IMR-90 (cell line): ENCODE results near the gene HEPHL1. TPM values are rescaled to one million over a fixed set of nuclear protein-coding genes. Genes with fewer than 3 reads are reported as not detected.

ENCODE experiments used
- ATAC-seq: fragments of 200-7000 bp; cut with Tn5 transposase; 2 replicates; pipeline ENCODE4 v1.9.1; 2020; ENCODE audit warnings: low read depth, mild to moderate bottlenecking, moderate library complexity
- BruUV-seq: library from RNA; stranded (reverse); fragments of 400-500 nt; replicated peaks from 2 replicates; lab custom pipeline; 2021; lab: Mats Ljungman, UMichigan
- CTCF ChIA-PET: fragments of 300-600 bp; formaldehyde crosslinking; extraction: SDS; loops from one replicate; lab custom pipeline; 2021; ENCODE audit warnings: antibody characterized with exemption; lab: Yijun Ruan, JAX
- POLR2A ChIA-PET: fragments of 300-600 bp; sonication (Branson Sonifier 250); formaldehyde crosslinking; loops from one replicate; lab custom pipeline; 2022; ENCODE audit warnings: antibody characterized with exemption; ENCODE audit not compliant: unreplicated experiment; lab: Charles Lee
- DNase-seq: peaks from one replicate; pipeline ENCODE4 v3.0.0; 2013
- H2AFZ ChIP-seq: replicated peaks from 2 replicates; pipeline ENCODE3; 2013; ENCODE audit warnings: low read length, mild to moderate bottlenecking; ENCODE audit not compliant: poor library complexity
- H2AK5ac ChIP-seq: 2 replicates; pipeline ENCODE4 v1.6.1; 2013; ENCODE audit warnings: low read depth, low read length, inconsistent platforms
- H2AK9ac ChIP-seq: replicated peaks from 2 replicates; pipeline ENCODE3; 2013; ENCODE audit warnings: mild to moderate bottlenecking, low read depth, low read length, moderate library complexity; ENCODE audit not compliant: poor library complexity
- H2BK120ac ChIP-seq: 2 replicates; pipeline ENCODE4 v1.6.1; 2013; ENCODE audit warnings: low read depth, low read length, inconsistent platforms
- H2BK15ac ChIP-seq: 3 replicates; pipeline ENCODE4 v1.6.1; 2013; ENCODE audit warnings: low read depth, low read length, inconsistent platforms
- H2BK20ac ChIP-seq: 2 replicates; pipeline ENCODE4 v1.6.1; 2013; ENCODE audit warnings: low read depth, mild to moderate bottlenecking, inconsistent platforms, low read length, moderate library complexity
- H2BK5ac ChIP-seq: 2 replicates; pipeline ENCODE4 v1.6.1; 2013; ENCODE audit warnings: mild to moderate bottlenecking, low read depth, low read length, inconsistent platforms; ENCODE audit not compliant: poor library complexity, severe bottlenecking
- H3K14ac ChIP-seq: replicated peaks from 2 replicates; pipeline ENCODE4 v1.6.1; 2013; ENCODE audit warnings: low read depth, low read length, inconsistent platforms
- H3K18ac ChIP-seq: 2 replicates; pipeline ENCODE4 v1.6.1; 2013; ENCODE audit warnings: low read depth, low read length, control low read depth
- H3K23ac ChIP-seq: 2 replicates; pipeline ENCODE4 v1.6.1; 2013; ENCODE audit warnings: low read depth, low read length, inconsistent platforms
- H3K27ac ChIP-seq: 2 replicates; pipeline ENCODE4 v1.5.1; 2013; ENCODE audit warnings: mild to moderate bottlenecking, control low read depth, low read length; ENCODE audit not compliant: insufficient read depth
- H3K27me3 ChIP-seq: 2 replicates; pipeline ENCODE4 v1.6.1; 2013; ENCODE audit warnings: low read length; ENCODE audit not compliant: control insufficient read depth, insufficient read depth
- H3K36me3 ChIP-seq: 2 replicates; pipeline ENCODE4 v1.6.1; 2013; ENCODE audit warnings: low read length, mixed read lengths; ENCODE audit not compliant: control insufficient read depth, insufficient read depth
- H3K4ac ChIP-seq: 2 replicates; pipeline ENCODE4 v1.6.1; 2013; ENCODE audit warnings: low read depth, low read length, inconsistent platforms
- H3K4me1 ChIP-seq: 2 replicates; pipeline ENCODE4 v1.6.1; 2013; ENCODE audit warnings: low read length, mixed read lengths; ENCODE audit not compliant: control insufficient read depth, insufficient read depth
- H3K4me2 ChIP-seq: 2 replicates; pipeline ENCODE4 v1.6.1; 2013; ENCODE audit warnings: low read depth, mild to moderate bottlenecking, control low read depth, low read length, moderate library complexity
- H3K4me3 ChIP-seq: 2 replicates; pipeline ENCODE4 v1.5.1; 2013; ENCODE audit warnings: low read depth, mild to moderate bottlenecking, control low read depth, low read length, moderate library complexity; ENCODE audit not compliant: insufficient read depth
- H3K56ac ChIP-seq: 2 replicates; pipeline ENCODE4 v1.6.1; 2013; ENCODE audit warnings: low read length, inconsistent platforms; ENCODE audit not compliant: insufficient read depth; ENCODE audit errors: extremely low read depth
- H3K79me1 ChIP-seq, 2 experiments: 2 replicates each; pipeline ENCODE4 v1.6.1; 2013; ENCODE audit warnings: low read length in 2 of 2, inconsistent platforms in 1 of 2, low read depth in 1 of 2
- H3K9ac ChIP-seq: 2 replicates; pipeline ENCODE4 v1.6.1; 2013; ENCODE audit warnings: low read depth, low read length, control low read depth
- H3K9me1 ChIP-seq: 2 replicates; pipeline ENCODE4 v1.6.1; 2013; ENCODE audit warnings: low read length, inconsistent platforms; ENCODE audit not compliant: insufficient read depth
- H3K9me3 ChIP-seq: 2 replicates; pipeline ENCODE4 v1.6.1; 2013; ENCODE audit warnings: low read length; ENCODE audit not compliant: control insufficient read depth, insufficient read depth
- H4K20me1 ChIP-seq: 2 replicates; pipeline ENCODE4 v1.6.1; 2013; ENCODE audit warnings: low read length, inconsistent platforms; ENCODE audit not compliant: insufficient read depth
- H4K5ac ChIP-seq: 2 replicates; pipeline ENCODE4 v1.6.1; 2013; ENCODE audit warnings: mild to moderate bottlenecking, low read depth, low read length, control low read depth
- H4K8ac ChIP-seq, 2 experiments: 2 replicates each; pipeline ENCODE4 v1.6.1; 2013; ENCODE audit warnings: low read depth in 2 of 2, low read length in 2 of 2, control low read depth in 1 of 2, inconsistent platforms in 1 of 2
- H4K91ac ChIP-seq: 2 replicates; pipeline ENCODE4 v1.6.1; 2013; ENCODE audit warnings: low read depth, low read length, inconsistent platforms; ENCODE audit not compliant: insufficient read depth
- BHLHE40 ChIP-seq: fragments of 150-350 bp; IDR thresholded peaks from 2 replicates; pipeline ENCODE4 v1.6.1; 2016; ENCODE audit warnings: mild to moderate bottlenecking, low read depth, low read length
- CEBPB ChIP-seq: IDR thresholded peaks from 2 replicates; pipeline ENCODE4 v1.6.1; 2012; ENCODE audit warnings: low read depth, low read length, improper control_type of control experiment
- CHD1 ChIP-seq: IDR thresholded peaks from 2 replicates; pipeline ENCODE4 v1.6.1; 2012; ENCODE audit warnings: low read depth, low read length, improper control_type of control experiment
- FOS ChIP-seq: fragments of 150-350 bp; IDR thresholded peaks from 2 replicates; pipeline ENCODE4 v1.6.1; 2016; ENCODE audit warnings: low read depth, low read length
- MXI1 ChIP-seq: IDR thresholded peaks from 2 replicates; pipeline ENCODE4 v1.6.1; 2012; ENCODE audit warnings: low read depth, mild to moderate bottlenecking, low read length, moderate library complexity, borderline replicate concordance
- POLR2A ChIP-seq: IDR thresholded peaks from 2 replicates; pipeline ENCODE4 v1.6.1; 2012; ENCODE audit warnings: mild to moderate bottlenecking, low read depth, low read length
- RAD21 ChIP-seq: IDR thresholded peaks from 2 replicates; pipeline ENCODE4 v1.6.1; 2012; ENCODE audit warnings: low read length, improper control_type of control experiment
- SMC3 ChIP-seq: fragments of 150-350 bp; IDR thresholded peaks from 2 replicates; pipeline ENCODE4 v1.6.1; 2016; ENCODE audit warnings: low read depth, mild to moderate bottlenecking, antibody characterized with exemption, low read length, moderate library complexity
- WGBS, 2 experiments: methylation state at CpG; one replicate each; pipeline versions ENCODE4 v1.1.5 to v1.1.7; 2013; ENCODE audit warnings: missing lambda C conversion rate in 2 of 2; ENCODE audit not compliant: insufficient read length in 1 of 2; ENCODE audit errors: extremely low coverage in 2 of 2; 5-methylcytosine and 5-hydroxymethylcytosine counted together
- dilution Hi-C: fragments of 300-500 bp; cut with HindIII; formaldehyde crosslinking; loops from one replicate; pipeline ENCODE4 v1.14.3; 2018; ENCODE audit warnings: low sequenced_read_pairs; ENCODE audit not compliant: unreplicated experiment
- in situ Hi-C: fragments of 300-500 bp; cut with MboI; formaldehyde crosslinking; loops from 3 replicates; pipeline ENCODE4 v1.14.3; 2019; ENCODE audit warnings: low sequenced_read_pairs, inconsistent platforms, mixed read lengths
- intact Hi-C: fragments of 100-400 bp; cut with micrococcal nuclease; formaldehyde crosslinking; loops from 2 replicates; pipeline ENCODE4 v1.10.0; 2022
- polyA plus RNA-seq, 3 experiments: library from polyadenylated mRNA; depleted of rRNA; stranded (reverse); fragments of >200 nt; gene quantifications; 2 replicates each; pipeline ENCODE4 v1.2.3, GENCODE V29; 2012; ENCODE audit warnings: low replicate concordance in 1 of 3
- total RNA-seq: library from RNA; depleted of rRNA; stranded (reverse); fragments of >200 nt; gene quantifications from 2 replicates; pipeline ENCODE4 v1.2.3, GENCODE V29; 2012
- TF ChIP-seq, protein P1 (sequence below): conservative IDR thresholded peaks from 2 replicates; pipeline ENCODE4 v1.5.1; 2012; ENCODE audit warnings: mild to moderate bottlenecking, low read depth, low read length, improper control_type of control experiment

The HEPHL1 gene
- total and polyA plus RNA-seq, 2 of the 4 experiments (the other 2 are of a cell fraction), result under 0.01 to 0.02 TPM

DNA sequence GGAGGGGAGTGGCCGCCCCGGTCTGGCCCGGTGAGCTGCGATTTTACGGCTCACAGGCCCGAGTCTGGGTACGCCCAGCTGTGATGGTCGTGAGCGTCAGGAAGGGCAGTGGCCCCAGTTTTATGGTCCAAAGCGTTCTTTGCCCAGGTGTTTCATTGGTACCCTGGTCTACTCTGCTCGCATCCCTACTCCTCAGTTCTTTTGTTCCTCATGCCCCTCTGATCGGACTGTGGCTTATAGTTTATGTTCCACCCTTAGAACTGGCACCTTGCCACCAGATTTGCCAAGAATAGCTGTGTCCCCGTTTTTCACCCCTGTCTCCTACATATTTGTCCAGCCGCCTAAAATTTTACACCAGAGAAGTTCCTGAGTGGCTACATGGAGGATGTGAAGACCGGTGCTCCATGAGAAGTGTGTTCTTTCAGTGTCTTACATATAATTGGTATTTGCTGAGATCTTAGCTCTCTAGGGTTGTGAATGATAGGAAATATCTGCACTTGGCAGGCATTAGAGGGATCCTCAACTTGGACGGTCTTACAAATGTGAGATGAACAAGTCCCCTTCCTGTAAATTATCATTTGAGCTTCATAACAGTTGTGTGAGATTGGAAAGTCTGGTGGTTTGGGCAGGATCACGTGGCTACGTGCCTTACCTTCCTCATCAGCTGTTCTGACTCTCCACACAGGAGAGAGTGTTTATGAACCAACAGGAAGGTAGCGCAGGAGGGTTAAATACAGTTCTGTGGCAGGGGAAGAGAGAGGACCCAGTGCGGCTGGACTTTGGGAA is 108.6 kb downstream of the HEPHL1 start (continued):
- TF ChIP-seq SMC3 (no peak), RAD21 (peak; percentile 19; the same call in 1 of the 2 replicates), FOS (no peak)

DNA sequence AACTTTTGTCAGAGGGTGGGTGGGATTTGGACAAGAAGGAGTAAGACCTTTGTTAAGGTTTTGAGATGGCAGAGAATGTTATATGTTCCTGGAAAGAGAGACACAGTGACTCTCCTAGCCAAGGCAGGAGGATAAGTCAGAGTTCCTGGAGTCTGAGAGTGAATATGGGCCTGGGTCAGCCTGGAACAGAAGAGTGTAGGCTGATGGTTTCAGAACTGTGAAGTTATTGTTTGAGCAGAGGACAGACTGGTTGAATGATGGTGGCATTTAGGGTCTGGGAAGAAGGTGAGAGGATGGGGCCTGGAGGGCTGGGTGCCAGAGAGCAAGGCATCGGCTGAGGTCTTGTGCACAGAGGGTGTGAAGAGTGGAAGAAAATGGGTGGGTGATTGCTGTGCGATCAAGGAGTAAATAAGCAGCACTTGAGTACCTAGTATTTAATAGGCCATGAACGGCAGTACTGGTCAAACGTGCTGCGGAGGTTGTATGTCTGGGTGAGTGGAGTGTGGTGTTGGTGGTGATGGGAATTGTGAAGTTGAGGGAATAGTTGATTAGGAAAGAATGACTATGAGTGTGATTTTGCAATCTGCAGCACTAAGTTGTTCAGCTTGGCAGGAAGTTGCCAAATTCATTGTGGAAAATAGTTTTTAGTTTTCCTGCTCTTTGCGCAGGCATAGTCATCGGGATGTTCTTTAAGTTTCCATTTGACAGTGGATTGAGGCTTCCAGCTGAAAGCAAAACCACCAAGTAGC is 109.3 kb downstream of the HEPHL1 start:
- peak overlapping the region; percentile 68 for H2BK120ac ChIP-seq
- H3K4ac ChIP-seq, result peak overlapping the region; percentile 97
- H3K36me3 ChIP-seq, result no peaks in the 10 kb centered on the region
- peak overlapping the region; percentile 72 for H4K5ac ChIP-seq
- peak overlapping the region; percentile 88 for H3K4me3 ChIP-seq
- H3K18ac ChIP-seq, result peak overlapping the region; percentile 74
- H3K79me1 ChIP-seq, result peaks cover 20 to 74% of the 10 kb centered on the region in 2 experiments
- H3K56ac ChIP-seq, result peak overlapping the region; percentile 92
- DNase-seq (peak; percentile 89), ATAC-seq (peak; percentile 0; the same call in 1 of the 2 replicates)
- 14% methylated on average over 6 of the region's 7 CpGs; no CpG with 5 or more reads in 1 of the 2 experiments for WGBS, 2 experiments
- peak overlapping the region; percentile 99 for H3K23ac ChIP-seq
- H2AK9ac ChIP-seq, result peak overlapping the region; percentile 92
- H4K20me1 ChIP-seq, result peaks cover 28% of the 10 kb centered on the region
- H3K9me1 ChIP-seq, result peaks cover 31% of the 10 kb centered on the region
- peak overlapping the region; percentile 78 to 84 for H4K8ac ChIP-seq
- in situ Hi-C loops (loop anchor here (10.0 to 25.0 kb wide), 4 partner anchors 396 to 1118 kb away; partner anchors contain the start of gene AMOTL1), intact Hi-C loops (loop anchor here (1.0 to 5.0 kb wide), 3 partner anchors 40 to 362 kb away; partner anchors contain the start of genes ANKRD49 and MRE11), dilution Hi-C loops (no loop called here)
- ChIA-PET POLR2A (no interaction called here), CTCF (interaction anchor here (1.1 kb wide), 1 partner anchor 16 kb away, joined by 3 read pairs; no protein-coding TSS in a partner anchor)
- peak; percentile 99 for TF ChIP-seq CEBPB
- TF ChIP-seq, protein P1, sequence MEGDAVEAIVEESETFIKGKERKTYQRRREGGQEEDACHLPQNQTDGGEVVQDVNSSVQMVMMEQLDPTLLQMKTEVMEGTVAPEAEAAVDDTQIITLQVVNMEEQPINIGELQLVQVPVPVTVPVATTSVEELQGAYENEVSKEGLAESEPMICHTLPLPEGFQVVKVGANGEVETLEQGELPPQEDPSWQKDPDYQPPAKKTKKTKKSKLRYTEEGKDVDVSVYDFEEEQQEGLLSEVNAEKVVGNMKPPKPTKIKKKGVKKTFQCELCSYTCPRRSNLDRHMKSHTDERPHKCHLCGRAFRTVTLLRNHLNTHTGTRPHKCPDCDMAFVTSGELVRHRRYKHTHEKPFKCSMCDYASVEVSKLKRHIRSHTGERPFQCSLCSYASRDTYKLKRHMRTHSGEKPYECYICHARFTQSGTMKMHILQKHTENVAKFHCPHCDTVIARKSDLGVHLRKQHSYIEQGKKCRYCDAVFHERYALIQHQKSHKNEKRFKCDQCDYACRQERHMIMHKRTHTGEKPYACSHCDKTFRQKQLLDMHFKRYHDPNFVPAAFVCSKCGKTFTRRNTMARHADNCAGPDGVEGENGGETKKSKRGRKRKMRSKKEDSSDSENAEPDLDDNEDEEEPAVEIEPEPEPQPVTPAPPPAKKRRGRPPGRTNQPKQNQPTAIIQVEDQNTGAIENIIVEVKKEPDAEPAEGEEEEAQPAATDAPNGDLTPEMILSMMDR, result no peak
- 0 out of 2 replicates have a peak, but pooled peaks have one; percentile 12 for TF ChIP-seq MXI1
- peak; percentile 61 for TF ChIP-seq FOS
- TF ChIP-seq POLR2A, result peak; percentile 79
- TF ChIP-seq BHLHE40, result peak; percentile 82
- TF ChIP-seq CHD1, result 0 out of 2 replicates have a peak, but pooled peaks have one; percentile 33
- TF ChIP-seq RAD21, result no peak
- H3K27ac ChIP-seq, result peak overlapping the region; percentile 92
- H3K4me1 ChIP-seq, result peaks cover 28% of the 10 kb centered on the region
- TSS peak; percentile 77 for BruUV-seq
- H2BK20ac ChIP-seq, result peak overlapping the region; percentile 84
- H2AK5ac ChIP-seq, result peak overlapping the region; percentile 82
- H2AFZ ChIP-seq, result peak overlapping the region; percentile 29
- H3K4me2 ChIP-seq, result peak overlapping the region; percentile 92
- H3K9me3 ChIP-seq, result no peaks in the 10 kb centered on the region
- H3K14ac ChIP-seq, result peak overlapping the region; percentile 94
- peak overlapping the region; percentile 92 for H2BK5ac ChIP-seq
- H2BK15ac ChIP-seq, result peak overlapping the region; percentile 42; the same call in 2 of the 3 replicates
- H4K91ac ChIP-seq, result peak overlapping the region; percentile 95
- peak overlapping the region; percentile 84 for H3K9ac ChIP-seq
- H3K27me3 ChIP-seq, result no peaks in the 10 kb centered on the region
